NCI-H345 (cell line): Measurements from ENCODE around the gene CASQ1.

Source experiments
- DNase-seq: peaks from one replicate; lab custom pipeline; 2025; lab: John Stamatoyannopoulos, UW

CASQ1 gene

GRCh38 chr1:160168609-160169369 is 21.6 kb upstream of the CASQ1 start:
- no peak for DNase-seq

- peak; percentile 77 for DNase-seq
Measured at GRCh38 chr1:160169553-160170399, 20.6 kb upstream of the CASQ1 start.

GRCh38 chr1:160171354-160171753 is 19.0 kb upstream of the CASQ1 start:
- no peak for DNase-seq

DNA sequence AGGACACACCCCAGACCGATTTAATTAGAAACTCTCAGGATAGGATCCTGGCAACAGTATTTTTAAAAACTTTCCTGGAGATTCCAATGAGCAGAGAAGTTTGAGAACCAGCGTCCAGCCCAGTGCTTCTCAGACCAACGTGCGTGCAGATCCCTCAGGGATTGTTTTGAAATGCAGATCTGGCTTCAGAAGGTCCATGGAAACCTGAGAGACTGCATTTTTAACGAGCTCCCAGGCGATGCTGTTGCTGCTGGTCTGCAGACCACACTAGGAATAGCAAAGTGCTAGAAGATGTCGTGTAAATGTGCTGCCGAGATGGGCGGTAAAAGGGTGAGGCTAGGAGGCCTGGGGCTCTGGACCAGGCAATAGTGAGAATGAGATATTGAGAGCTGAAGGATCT is 18.4 kb upstream of the CASQ1 start:
- no peak for DNase-seq

- no peak for DNase-seq
Measured at GRCh38 chr1:160177231-160177630, 13.1 kb upstream of the CASQ1 start.

GRCh38 chr1:160177667-160178066 is 12.7 kb upstream of the CASQ1 start:
- no peak for DNase-seq

DNA sequence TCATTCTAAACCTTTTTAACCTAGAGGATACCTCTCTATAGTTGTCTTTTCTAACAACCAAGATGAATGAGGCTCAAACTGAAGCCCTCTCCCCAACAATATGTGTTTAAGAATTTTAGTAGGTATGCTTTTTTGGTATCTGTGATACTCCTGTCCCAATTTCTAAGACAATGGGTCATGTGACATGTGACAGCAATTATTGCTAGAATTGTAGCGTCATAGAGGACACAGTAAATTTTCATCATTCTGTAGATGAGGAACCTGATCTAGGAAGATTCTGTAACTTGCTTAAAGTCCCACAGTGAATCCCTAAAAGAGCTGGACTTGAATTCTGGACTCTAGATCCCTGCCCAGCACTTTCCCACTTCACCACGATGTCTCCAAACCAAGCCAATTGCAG is 11.6 kb upstream of the CASQ1 start:
- no peak for DNase-seq

GRCh38 chr1:160179336-160179735 is 11.0 kb upstream of the CASQ1 start:
- no peak for DNase-seq

GRCh38 chr1:160186246-160186645 is 4.1 kb upstream of the CASQ1 start:
- DNase-seq = no peak

- no peak for DNase-seq
Measured at GRCh38 chr1:160186729-160187128, 3.6 kb upstream of the CASQ1 start.

GRCh38 chr1:160187407-160187806 is 3.0 kb upstream of the CASQ1 start:
- DNase-seq = no peak

- DNase-seq = no peak
Measured at GRCh38 chr1:160188341-160188740, 2.0 kb upstream of the CASQ1 start.

DNA sequence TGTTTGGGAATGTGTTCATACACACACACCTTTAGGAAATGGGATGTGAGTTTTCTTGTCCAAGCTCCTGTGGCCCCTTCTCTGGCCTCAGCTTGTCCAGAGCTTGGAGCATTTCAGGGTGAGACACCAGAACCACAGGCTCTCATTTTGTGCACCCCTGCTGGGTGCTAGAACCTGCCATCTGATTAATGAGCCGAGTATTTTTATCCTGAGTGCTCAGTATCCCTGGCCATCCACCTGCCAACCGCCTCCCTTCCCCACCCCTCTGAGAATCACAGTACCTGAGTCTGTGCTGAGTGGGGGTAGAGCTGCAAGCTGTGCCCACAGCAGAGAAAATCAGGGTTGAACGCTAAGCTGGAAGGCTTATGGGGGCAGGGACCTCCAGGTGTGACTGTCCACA is 1.4 kb downstream of the CASQ1 start:
- DNase-seq = no peak

GRCh38 chr1:160192234-160192633 is 1.9 kb downstream of the CASQ1 start:
- DNase-seq = no peak

DNA sequence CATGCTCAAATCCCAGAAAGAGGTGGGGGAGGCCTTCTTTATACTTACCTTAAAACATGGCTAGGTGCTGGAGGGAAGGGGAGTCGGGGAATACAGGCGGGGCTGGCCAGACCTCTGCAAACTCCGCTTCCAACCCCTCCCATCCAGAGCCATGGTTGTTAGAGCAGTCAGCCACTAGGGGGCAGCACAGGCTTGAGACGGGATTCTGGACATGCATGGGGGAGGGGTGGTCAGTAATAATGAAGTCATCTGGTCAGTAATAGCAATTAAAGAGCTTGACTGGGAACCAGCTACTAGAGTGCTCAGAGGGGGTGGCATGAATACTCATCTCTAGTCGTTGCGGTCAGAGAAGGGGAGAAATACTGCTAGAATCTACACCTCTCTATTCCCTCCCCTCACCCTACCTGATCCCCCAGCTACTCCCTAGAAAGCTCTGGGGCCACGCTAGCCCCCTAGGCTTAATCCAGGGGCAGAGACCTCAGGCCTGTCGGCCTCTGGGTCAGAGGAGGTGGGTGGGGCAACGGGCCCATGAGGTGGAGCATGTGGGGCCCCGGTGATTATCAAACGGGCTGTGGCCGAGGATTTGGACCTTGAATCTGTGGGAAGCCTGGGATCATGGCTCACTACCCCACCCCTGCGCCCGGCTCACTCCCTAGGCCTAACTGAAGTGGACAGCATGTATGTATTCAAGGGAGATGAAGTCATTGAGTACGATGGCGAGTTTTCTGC is 2.9 kb downstream of the CASQ1 start:
- DNase-seq = peak; percentile 78

DNA sequence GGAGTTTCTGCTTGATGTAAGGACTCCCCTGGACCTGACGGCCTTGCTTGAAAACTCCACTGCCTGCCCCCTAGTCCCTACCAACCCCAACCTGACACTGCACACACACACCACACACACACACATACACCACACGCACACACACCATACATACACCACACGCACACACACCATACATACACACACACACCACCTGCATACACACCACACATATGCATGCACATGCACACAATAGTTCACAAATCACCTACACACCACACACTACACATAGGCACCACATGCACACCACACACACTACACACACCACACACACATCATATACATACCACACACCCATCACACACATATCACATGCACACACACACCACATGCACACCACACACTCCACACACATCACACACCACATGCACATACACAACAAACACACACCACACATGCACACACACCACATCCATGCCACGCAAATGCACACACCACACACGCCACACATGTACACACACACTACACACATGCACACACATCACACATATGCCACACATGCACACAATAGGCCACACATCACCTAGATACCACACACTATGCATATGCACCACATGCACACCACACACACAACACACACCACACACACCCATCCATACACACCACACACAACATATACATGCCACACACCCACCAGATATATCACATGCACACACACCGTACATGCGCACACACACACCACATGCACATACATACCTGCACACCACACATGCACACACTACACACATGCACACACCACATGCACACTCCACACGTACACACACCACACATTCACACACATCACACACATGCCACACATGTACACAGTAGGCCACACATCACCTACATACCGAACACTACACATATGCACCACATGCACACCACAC is 3.7 kb downstream of the CASQ1 start:
- DNase-seq = no peak

DNA sequence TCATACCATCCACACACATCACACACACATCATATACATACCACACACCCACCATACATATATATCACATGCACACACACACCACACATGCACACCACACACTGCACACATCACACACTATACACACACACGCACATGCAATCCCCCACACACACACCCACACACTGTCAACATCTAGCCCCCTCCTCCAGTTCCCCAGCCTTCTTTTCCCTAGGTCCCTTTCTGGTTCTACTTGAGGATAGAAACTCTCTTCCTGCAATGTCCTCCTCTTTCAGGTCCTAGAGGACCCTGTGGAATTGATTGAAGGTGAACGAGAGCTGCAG is 4.3 kb downstream of the CASQ1 start:
- no peak for DNase-seq

GRCh38 chr1:160196143-160196542 is 5.8 kb downstream of the CASQ1 start:
- DNase-seq = no peak

GRCh38 chr1:160197231-160197630 is 6.9 kb downstream of the CASQ1 start:
- no peak for DNase-seq

GRCh38 chr1:160200786-160201185 is 10.4 kb downstream of the CASQ1 start:
- no peak for DNase-seq

- DNase-seq = no peak
Measured at GRCh38 chr1:160204526-160205241, 14.3 kb downstream of the CASQ1 start.
